HFFc6 (cell line): Measurements from ENCODE around the gene HIVEP1. TPM values are rescaled to one million over a fixed set of nuclear protein-coding genes. Genes with fewer than 3 reads are reported as not detected.

Experiments
- DNase-seq: peaks from one replicate; pipeline ENCODE4 v3.0.0-alpha.2; 2018
- H3K27ac Mint-ChIP-seq: 2 replicates; pipeline ENCODE4 v1.8.0; 2020; ENCODE audit warnings: mild to moderate bottlenecking, mixed read lengths
- H3K27me3 Mint-ChIP-seq: 2 replicates; pipeline ENCODE4 v1.8.0; 2021; ENCODE audit warnings: mild to moderate bottlenecking, moderate library complexity, mixed read lengths; ENCODE audit not compliant: insufficient read depth
- H3K36me3 Mint-ChIP-seq: 2 replicates; pipeline ENCODE4 v1.8.0; 2021; ENCODE audit warnings: low read depth, mixed read lengths
- H3K4me1 Mint-ChIP-seq: 2 replicates; pipeline ENCODE4 v1.8.0; 2020; ENCODE audit warnings: low read depth, mixed read lengths
- H3K4me3 Mint-ChIP-seq: 2 replicates; pipeline ENCODE4 v1.8.0; 2020; ENCODE audit warnings: mild to moderate bottlenecking, moderate library complexity, mixed read lengths
- H3K9me3 Mint-ChIP-seq: 2 replicates; pipeline ENCODE4 v1.8.0; 2020; ENCODE audit warnings: mild to moderate bottlenecking, mixed read lengths
- CTCF ChIP-seq: fragments of 200-600 bp; sonication (generic); IDR thresholded peaks from 2 replicates; pipeline ENCODE4 v1.5.0; 2021; ENCODE audit warnings: antibody characterized with exemption, mild to moderate bottlenecking
- total RNA-seq, 6 experiments: library from RNA; stranded (reverse); fragmentation: NEBNext Ultra II Directional; extraction: Animal tissue kit (Norgen Biotek cat#: 25700); gene quantifications; 2 replicates in 1 of 6; 3 replicates in 5 of 6; pipeline ENCODE4 v1.2.3, GENCODE V29; 2021

Gene HIVEP1
- total RNA-seq, 6 experiments from 2014 or later: 10.3 to 19.9 (median 11.8) TPM

- Mint-ChIP-seq H3K4me1 (peaks cover 37% of the 10 kb centered on the region), H3K9me3 (no peaks in the 10 kb centered on the region), H3K4me3 (no peak overlapping the region), H3K36me3 (peaks cover 2% of the 10 kb centered on the region; the same call in 1 of the 2 replicates), H3K27ac (no peak overlapping the region), H3K27me3 (peaks cover 1% of the 10 kb centered on the region; the same call in 1 of the 2 replicates)
- no peak for TF ChIP-seq CTCF
- DNase-seq: no peak
Measured at GRCh38 chr6:11977738-11978137, 34.4 kb upstream of the HIVEP1 start.

- Mint-ChIP-seq H3K9me3 (no peaks in the 10 kb centered on the region), H3K27ac (no peak overlapping the region), H3K4me1 (peaks cover 35% of the 10 kb centered on the region), H3K36me3 (no peaks in the 10 kb centered on the region), H3K27me3 (no peaks in the 10 kb centered on the region), H3K4me3 (no peak overlapping the region)
- no peak for DNase-seq
- TF ChIP-seq CTCF: no peak
Measured at GRCh38 chr6:11978169-11978987, 33.7 kb upstream of the HIVEP1 start.

GRCh38 chr6:11979866-11980265, 32.2 kb upstream of the HIVEP1 start:
- Mint-ChIP-seq H3K36me3 (no peaks in the 10 kb centered on the region), H3K27me3 (no peaks in the 10 kb centered on the region; the same call in 1 of the 2 replicates), H3K4me1 (peaks cover 24% of the 10 kb centered on the region), H3K27ac (no peak overlapping the region), H3K9me3 (no peaks in the 10 kb centered on the region), H3K4me3 (no peak overlapping the region)
- TF ChIP-seq CTCF: no peak
- no peak for DNase-seq

GRCh38 chr6:11983306-11983705, 28.8 kb upstream of the HIVEP1 start:
- DNase-seq: no peak
- no peaks in the 10 kb centered on the region; the same call in 1 of the 2 replicates for H3K27me3 Mint-ChIP-seq
- TF ChIP-seq CTCF: no peak
- H3K36me3 Mint-ChIP-seq: no peaks in the 10 kb centered on the region
- H3K4me1 Mint-ChIP-seq: peaks cover 19% of the 10 kb centered on the region
- H3K9me3 Mint-ChIP-seq: no peaks in the 10 kb centered on the region
- no peak overlapping the region for H3K4me3 Mint-ChIP-seq
- no peak overlapping the region for H3K27ac Mint-ChIP-seq

- no peak for DNase-seq
- Mint-ChIP-seq H3K36me3 (no peaks in the 10 kb centered on the region), H3K4me1 (peaks cover 23% of the 10 kb centered on the region), H3K27ac (no peak overlapping the region), H3K27me3 (no peaks in the 10 kb centered on the region; the same call in 1 of the 2 replicates), H3K9me3 (no peaks in the 10 kb centered on the region), H3K4me3 (no peak overlapping the region)
- TF ChIP-seq CTCF: no peak
Measured at GRCh38 chr6:11987386-11987785, 24.7 kb upstream of the HIVEP1 start.
